B cell (primary cell): Measurements from ENCODE around the gene AMIGO1. TPM values are rescaled to one million over a fixed set of nuclear protein-coding genes. Genes with fewer than 3 reads are reported as not detected.
A peak's percentile ranks its signal among the peaks of the same experiment; 100 is the strongest.

Source experiments
- ATAC-seq: fragments of 200-7000 bp; cut with Tn5 transposase; one replicate; pipeline ENCODE4 v1.10.0; 2021; ENCODE audit warnings: low read depth, mild to moderate bottlenecking, moderate number of reproducible peaks, moderate library complexity
- CTCF ChIA-PET: fragments of 350-600 bp; sonication (Branson Sonifier 250); formaldehyde crosslinking; loops from one replicate; lab custom pipeline; 2021; ENCODE audit warnings: antibody characterized with exemption, inconsistent platforms; lab: Charles Lee
- POLR2A ChIA-PET: fragments of 350-600 bp; sonication (Branson Sonifier 250); formaldehyde crosslinking; loops from one replicate; lab custom pipeline; 2021; ENCODE audit warnings: antibody characterized with exemption; lab: Charles Lee
- DNase-seq: peaks from one replicate; pipeline ENCODE4 v3.0.0; 2013
- H2AFZ ChIP-seq: 2 replicates; pipeline ENCODE4 v1.6.1; 2012; ENCODE audit warnings: mild to moderate bottlenecking, low read depth, low read length; ENCODE audit not compliant: insufficient read depth, poor library complexity, severe bottlenecking
- H3K27ac ChIP-seq, 2 donors: 1 replicate in 1 of 2; 2 replicates in 1 of 2; pipeline ENCODE4 v1.5.1; 2012 to 2013; ENCODE audit warnings: low read length in 2 of 2, mild to moderate bottlenecking in 2 of 2, moderate library complexity in 1 of 2
- H3K27me3 ChIP-seq, 4 experiments: fragments of 200-600 bp in 1 of 4; sonication (generic) in 1 of 4; replicated peaks in 1 of 4; 1 replicate in 2 of 4; 2 replicates in 2 of 4; pipeline versions ENCODE4 v1.6.1 to v1.7.0; 2013 to 2016; ENCODE audit warnings: low read length in 3 of 4, mild to moderate bottlenecking in 2 of 4, mixed read lengths in 1 of 4, moderate library complexity in 1 of 4; ENCODE audit not compliant: insufficient read depth in 4 of 4, control insufficient read depth in 3 of 4; ENCODE audit errors: control extremely low read depth in 1 of 4
- H3K36me3 ChIP-seq, 2 experiments: replicated peaks in 1 of 2; 1 replicate in 1 of 2; 2 replicates in 1 of 2; pipeline versions ENCODE4 v1.6.1 to v1.7.1; 2013; ENCODE audit warnings: low read length in 1 of 2; ENCODE audit not compliant: insufficient read depth in 2 of 2, control insufficient read depth in 1 of 2; ENCODE audit errors: control extremely low read depth in 1 of 2, extremely low read depth in 1 of 2
- H3K4me1 ChIP-seq, 2 donors: fragments of 200-600 bp in 1 of 2; sonication (generic) in 1 of 2; 1 replicate in 1 of 2; 2 replicates in 1 of 2; pipeline versions ENCODE4 v1.5.1 to v1.6.1; 2013 to 2017; ENCODE audit warnings: low read length in 2 of 2; ENCODE audit not compliant: control insufficient read depth in 2 of 2, insufficient read depth in 2 of 2
- H3K4me2 ChIP-seq: replicated peaks from 2 replicates; pipeline ENCODE3; 2012; ENCODE audit warnings: mild to moderate bottlenecking, low read depth, low read length; ENCODE audit not compliant: poor library complexity, severe bottlenecking
- H3K4me3 ChIP-seq, 5 experiments: fragments of 200-600 bp in 1 of 5; sonication (generic) in 1 of 5; 1 replicate in 3 of 5; 2 replicates in 2 of 5; pipeline versions ENCODE4 v1.5.1 to v1.7.0; 2011 to 2016; ENCODE audit warnings: low read length in 4 of 5, mild to moderate bottlenecking in 4 of 5, low read depth in 2 of 5, control low read depth in 1 of 5, moderate library complexity in 1 of 5; ENCODE audit not compliant: insufficient read depth in 1 of 5; ENCODE audit errors: control extremely low read depth in 1 of 5, extremely low read depth in 1 of 5
- H3K79me2 ChIP-seq: fragments of 200-600 bp; sonication (generic); one replicate; pipeline ENCODE4 v1.6.0; 2016; ENCODE audit warnings: low read length; ENCODE audit not compliant: control insufficient read depth, insufficient read depth
- H3K9ac ChIP-seq: fragments of 200-600 bp; sonication (generic); 2 replicates; pipeline ENCODE4 v1.6.1; 2017; ENCODE audit warnings: mild to moderate bottlenecking, low read length, moderate library complexity
- H3K9me3 ChIP-seq, 3 donors: one replicate each; pipeline versions ENCODE4 v1.6.1 to v1.7.1; 2013; ENCODE audit warnings: low read length in 2 of 3; ENCODE audit not compliant: control insufficient read depth in 2 of 3, insufficient read depth in 1 of 3; ENCODE audit errors: control extremely low read depth in 1 of 3
- H4K20me1 ChIP-seq: 2 replicates; pipeline ENCODE4 v1.6.0; 2012; ENCODE audit warnings: mild to moderate bottlenecking, low read length; ENCODE audit not compliant: insufficient read depth, control insufficient read depth, poor library complexity, severe bottlenecking
- H3K27ac Mint-ChIP-seq: one replicate; pipeline ENCODE4 v1.8.0; 2021; ENCODE audit warnings: mixed read lengths
- H3K27me3 Mint-ChIP-seq: one replicate; pipeline ENCODE4 v1.8.0; 2021; ENCODE audit warnings: mixed read lengths
- H3K4me1 Mint-ChIP-seq: one replicate; pipeline ENCODE4 v1.8.0; 2021; ENCODE audit warnings: mixed read lengths
- H3K4me3 Mint-ChIP-seq: one replicate; pipeline ENCODE4 v1.8.0; 2021; ENCODE audit warnings: mixed read lengths
- H3K9me3 Mint-ChIP-seq: one replicate; pipeline ENCODE4 v1.8.0; 2022; ENCODE audit warnings: mixed read lengths; ENCODE audit not compliant: insufficient read depth
- EZH2 ChIP-seq: IDR thresholded peaks from 2 replicates; pipeline ENCODE4 v1.6.1; 2012; ENCODE audit warnings: borderline replicate concordance, low read depth, mild to moderate bottlenecking, moderate library complexity, low read length; ENCODE audit not compliant: insufficient read depth, poor library complexity, severe bottlenecking
- WGBS: methylation state at CpG from one replicate; pipeline ENCODE4 v1.1.5; 2013; ENCODE audit warnings: missing lambda C conversion rate; ENCODE audit not compliant: insufficient coverage; 5-methylcytosine and 5-hydroxymethylcytosine counted together
- intact Hi-C: fragments of 100-400 bp; cut with micrococcal nuclease; formaldehyde crosslinking; loops from one replicate; pipeline ENCODE4 v1.10.0; 2022
- polyA plus RNA-seq: library from polyadenylated mRNA; depleted of rRNA; stranded (reverse); fragments of >200 nt; gene quantifications from 2 replicates; pipeline ENCODE4 v1.2.3, GENCODE V29; 2012
- total RNA-seq, 2 donors: library from RNA; stranded (reverse); fragments of 120-200 nt in 1 of 2; gene quantifications; 1 replicate in 1 of 2; 2 replicates in 1 of 2; pipeline versions ENCODE4 v1.2.3 to v1.2.4, GENCODE V29; 2013 to 2022
- TF ChIP-seq, protein P1 (sequence below): fragments of 200-600 bp; IDR thresholded peaks from one replicate; pipeline ENCODE4 v1.8.0; 2022; ENCODE audit warnings: antibody characterized with exemption, mild to moderate bottlenecking

AMIGO1 gene
- total and polyA plus RNA-seq, 2 donors (not counting 1 experiment from before 2014, with no cell fraction given): 0.19 to 2.4 TPM

DNA sequence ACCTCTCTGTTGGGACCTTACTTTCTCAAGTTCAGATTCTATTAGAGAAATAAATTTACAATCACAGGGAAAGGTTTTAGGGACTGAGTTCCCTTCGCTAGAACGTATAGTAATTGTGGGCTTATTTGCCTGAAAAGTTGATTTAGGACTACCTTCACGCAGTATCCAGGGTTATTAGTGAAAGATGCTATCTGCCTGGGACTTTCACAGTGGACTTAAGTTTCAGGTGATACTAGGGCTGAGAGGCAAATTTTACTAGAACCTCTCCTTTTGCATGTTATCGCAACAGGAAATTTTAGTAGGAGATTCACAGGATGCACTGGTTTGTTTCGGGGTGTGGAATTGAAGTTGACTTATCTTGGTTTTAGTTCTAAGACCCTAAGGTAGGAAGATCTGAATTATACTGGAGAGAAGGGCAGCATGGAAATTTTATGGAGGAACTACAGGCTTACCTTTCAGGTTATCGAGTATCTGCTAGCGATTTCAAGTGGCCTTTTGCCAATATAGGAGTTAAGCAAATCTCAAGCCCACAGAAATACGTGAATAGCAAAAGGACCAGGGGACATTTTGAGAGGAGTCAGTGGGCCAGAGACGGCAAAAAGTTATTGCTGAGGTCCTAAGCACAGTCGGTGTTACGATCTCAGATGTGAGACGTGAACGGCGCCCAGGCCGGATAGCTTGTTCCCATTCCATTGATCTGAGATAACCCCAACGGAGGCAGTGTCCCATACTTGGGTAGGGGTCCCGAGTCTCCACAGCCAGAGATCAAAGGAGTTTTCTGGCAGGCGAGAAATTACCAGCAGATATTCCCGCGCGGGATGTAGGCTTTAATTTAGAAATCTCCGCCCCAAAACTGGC lies 38.2 kb upstream of the AMIGO1 start:
- H4K20me1 ChIP-seq: peaks cover 33% of the 10 kb centered on the region
- H3K9me3 Mint-ChIP-seq: no peaks in the 10 kb centered on the region
- H3K9ac ChIP-seq: peak overlapping the region; percentile 97
- H3K36me3 ChIP-seq: peaks cover 0 to 2% of the 10 kb centered on the region in 2 experiments
- peak overlapping the region; percentile 99 for H3K27ac Mint-ChIP-seq
- peaks cover 3% of the 10 kb centered on the region for H3K27me3 Mint-ChIP-seq
- H3K4me1 ChIP-seq: peaks cover 25 to 33% of the 10 kb centered on the region in 2 donors
- intact Hi-C loops: loop anchor here (1.0 to 2.0 kb wide), 10 partner anchors 15 to 487 kb away; partner anchors contain the start of genes AHCYL1, AMPD2, ATXN7L2 and CYB561D1
- ATAC-seq (peak; percentile 6), DNase-seq (no peak)
- H3K4me1 Mint-ChIP-seq: peaks cover 49% of the 10 kb centered on the region
- H3K79me2 ChIP-seq: peaks cover 62% of the 10 kb centered on the region
- H3K9me3 ChIP-seq: no peaks in the 10 kb centered on the region
- no peaks in the 10 kb centered on the region for H3K27me3 ChIP-seq
- ChIA-PET POLR2A (interaction anchor here (0.7 to 1.7 kb wide), 12 partner anchors 22 to 487 kb away, joined by 3 to 10 read pairs (median 4); partner anchors contain the start of genes AHCYL1, AMPD2, ATXN7L2 and GNAT2), CTCF (interaction anchor here (0.9 to 7.8 kb wide), 28 partner anchors 10 to 487 kb away, joined by 3 to 276 read pairs (median 9); partner anchors contain the start of genes AHCYL1, AMPD2, CYB561D1 and GNAT2)
- peak overlapping the region; percentile 68 for H2AFZ ChIP-seq
- peak overlapping the region; percentile 99 for H3K4me3 Mint-ChIP-seq
- WGBS: 0% methylated on average over 20 of the region's 22 CpGs
- peak overlapping the region; percentile 84 to 95 (median 92) for H3K4me3 ChIP-seq
- H3K27ac ChIP-seq: peak overlapping the region; percentile 93 to 96
- no peak for TF ChIP-seq EZH2
- TF ChIP-seq, protein P1, sequence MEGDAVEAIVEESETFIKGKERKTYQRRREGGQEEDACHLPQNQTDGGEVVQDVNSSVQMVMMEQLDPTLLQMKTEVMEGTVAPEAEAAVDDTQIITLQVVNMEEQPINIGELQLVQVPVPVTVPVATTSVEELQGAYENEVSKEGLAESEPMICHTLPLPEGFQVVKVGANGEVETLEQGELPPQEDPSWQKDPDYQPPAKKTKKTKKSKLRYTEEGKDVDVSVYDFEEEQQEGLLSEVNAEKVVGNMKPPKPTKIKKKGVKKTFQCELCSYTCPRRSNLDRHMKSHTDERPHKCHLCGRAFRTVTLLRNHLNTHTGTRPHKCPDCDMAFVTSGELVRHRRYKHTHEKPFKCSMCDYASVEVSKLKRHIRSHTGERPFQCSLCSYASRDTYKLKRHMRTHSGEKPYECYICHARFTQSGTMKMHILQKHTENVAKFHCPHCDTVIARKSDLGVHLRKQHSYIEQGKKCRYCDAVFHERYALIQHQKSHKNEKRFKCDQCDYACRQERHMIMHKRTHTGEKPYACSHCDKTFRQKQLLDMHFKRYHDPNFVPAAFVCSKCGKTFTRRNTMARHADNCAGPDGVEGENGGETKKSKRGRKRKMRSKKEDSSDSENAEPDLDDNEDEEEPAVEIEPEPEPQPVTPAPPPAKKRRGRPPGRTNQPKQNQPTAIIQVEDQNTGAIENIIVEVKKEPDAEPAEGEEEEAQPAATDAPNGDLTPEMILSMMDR: no peak
- peak overlapping the region; percentile 86 for H3K4me2 ChIP-seq
